ENCODE results near the gene RALGPS1.

Gene RALGPS1

DNA sequence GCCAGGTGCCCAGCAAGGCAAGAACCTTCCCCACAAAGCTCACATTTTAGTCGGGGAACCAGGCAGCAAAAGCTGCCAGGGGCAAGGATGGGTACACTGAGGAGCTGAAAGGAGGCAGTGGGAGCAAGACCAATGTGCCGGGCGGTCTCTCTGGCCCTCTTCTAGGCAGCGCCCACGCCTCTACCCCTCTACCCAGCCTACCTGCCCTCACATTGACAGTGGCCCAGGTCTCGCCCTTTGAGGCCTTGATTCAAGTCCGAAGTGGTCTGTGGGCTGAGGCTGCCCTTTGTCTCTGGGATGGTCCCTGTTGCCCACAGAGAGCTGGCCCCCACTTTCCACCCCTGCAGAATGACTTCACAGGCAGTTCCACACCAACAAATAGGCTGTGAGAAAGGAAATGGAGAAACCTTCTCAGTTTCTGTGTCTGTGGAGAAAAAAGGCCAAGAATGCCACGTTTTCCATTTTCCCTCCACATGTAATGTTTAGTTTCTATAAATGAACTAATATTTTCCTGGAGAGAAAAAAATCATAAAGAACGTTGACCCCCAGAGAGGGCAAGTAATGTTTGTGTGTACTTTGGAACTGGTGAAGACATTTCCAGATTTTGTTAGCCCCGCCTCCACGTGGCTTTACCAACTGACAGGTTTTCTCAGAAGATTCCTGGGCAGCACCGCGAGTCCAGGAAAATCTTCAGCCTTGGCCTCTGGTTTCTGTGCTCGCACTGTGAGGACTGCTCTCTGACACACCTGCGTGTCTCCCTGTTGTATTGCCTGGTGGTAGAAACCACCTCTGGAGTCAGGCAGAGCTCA, 265.3 kb downstream of the RALGPS1 start:
- DNase-seq = peak; percentile 75

GRCh38 chr9:127180457-127181314, 266.1 kb downstream of the RALGPS1 start:
- peak; percentile 21 for DNase-seq

GRCh38 chr9:127181315-127181580, 266.7 kb downstream of the RALGPS1 start:
- DNase-seq = peak; percentile 11

GRCh38 chr9:127181595-127182190, 267.1 kb downstream of the RALGPS1 start:
- peak; percentile 10 for DNase-seq

GRCh38 chr9:127182901-127183746, 268.5 kb downstream of the RALGPS1 start:
- peak; percentile 16 for DNase-seq

GRCh38 chr9:127183814-127184582, 269.4 kb downstream of the RALGPS1 start:
- DNase-seq = peak; percentile 77

DNA sequence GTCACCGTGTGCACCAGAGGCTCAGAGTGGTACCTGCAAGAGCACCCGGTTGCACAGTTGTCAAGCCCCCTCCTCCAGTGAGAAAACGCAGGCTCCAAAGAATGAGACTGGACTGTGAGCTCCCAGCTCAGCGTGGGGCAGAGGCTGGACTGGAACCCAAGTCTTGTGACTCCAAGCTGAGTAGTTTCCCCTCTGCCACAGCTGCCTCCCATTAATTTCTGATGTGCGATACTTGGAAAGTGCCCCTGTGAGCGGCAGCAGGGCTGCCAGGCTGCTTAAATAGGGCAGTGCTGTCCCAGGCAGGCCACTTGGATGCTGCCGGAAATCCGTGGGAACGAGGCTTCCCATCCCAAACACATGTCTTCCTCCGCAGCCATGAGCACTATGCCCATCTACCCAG, 270.1 kb downstream of the RALGPS1 start:
- peak; percentile 59 for DNase-seq

GRCh38 chr9:127185181-127185580, 270.6 kb downstream of the RALGPS1 start:
- no peak for DNase-seq

DNA sequence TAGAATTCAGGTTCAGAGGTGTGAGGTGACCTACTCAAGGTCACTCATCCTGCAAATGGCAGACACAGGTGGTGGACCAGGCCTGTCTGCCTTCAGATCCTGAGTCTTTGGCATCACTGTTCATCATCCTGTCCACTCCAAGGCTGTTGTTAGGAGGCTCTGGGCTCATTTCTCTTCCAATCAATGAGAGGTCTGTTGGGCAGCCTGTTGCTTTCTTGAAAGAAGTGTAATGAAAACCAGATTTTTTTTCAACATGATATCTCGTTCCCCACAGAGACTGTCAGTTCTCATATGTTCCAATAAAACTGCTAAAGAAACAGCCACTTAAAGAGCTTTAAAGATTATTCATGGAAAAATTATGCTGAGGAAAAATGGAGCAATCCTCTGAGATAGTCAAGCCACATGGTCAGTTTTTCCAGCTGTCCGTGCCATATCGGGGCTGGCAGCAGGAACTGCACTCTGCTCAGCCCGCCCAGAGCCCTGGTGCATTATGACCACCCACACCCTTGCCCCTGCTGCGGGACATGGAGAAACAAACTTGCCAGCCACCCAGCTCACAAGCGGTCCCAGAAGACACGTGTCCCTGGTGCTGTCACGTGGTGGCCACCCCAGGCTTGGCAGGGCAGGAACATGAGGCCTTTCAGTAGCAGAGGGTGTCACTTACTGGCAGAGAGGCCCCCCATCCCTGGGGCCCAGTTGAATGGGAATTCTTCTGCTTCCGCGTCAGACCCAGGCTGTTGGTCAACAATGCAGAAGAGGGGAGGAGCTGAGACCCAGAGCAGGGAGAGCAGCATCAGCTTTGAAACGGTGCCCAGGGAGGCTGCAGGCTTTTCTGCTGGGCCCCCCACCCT, 271.6 kb downstream of the RALGPS1 start:
- DNase-seq = peak; percentile 93

DNA sequence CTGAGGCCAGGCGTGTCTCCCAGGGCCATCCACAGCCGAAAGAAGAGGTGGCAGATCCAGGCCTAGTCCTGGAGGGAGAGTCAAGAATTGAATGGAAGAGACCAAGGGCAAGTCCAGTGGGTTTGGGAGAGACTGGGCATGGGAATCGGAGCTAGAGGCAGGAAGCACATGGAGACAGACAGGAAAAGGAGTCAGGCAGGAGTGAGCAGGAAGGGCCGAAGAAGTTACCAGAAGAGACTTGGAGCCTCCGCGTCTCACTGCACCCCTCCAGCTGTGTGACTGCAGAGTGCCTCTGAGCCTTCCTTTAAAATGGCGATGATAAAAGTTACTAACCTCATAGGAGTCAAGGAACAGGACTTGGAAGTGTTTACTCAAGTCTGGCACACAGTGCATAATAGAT, 272.2 kb downstream of the RALGPS1 start:
- DNase-seq = no peak

DNA sequence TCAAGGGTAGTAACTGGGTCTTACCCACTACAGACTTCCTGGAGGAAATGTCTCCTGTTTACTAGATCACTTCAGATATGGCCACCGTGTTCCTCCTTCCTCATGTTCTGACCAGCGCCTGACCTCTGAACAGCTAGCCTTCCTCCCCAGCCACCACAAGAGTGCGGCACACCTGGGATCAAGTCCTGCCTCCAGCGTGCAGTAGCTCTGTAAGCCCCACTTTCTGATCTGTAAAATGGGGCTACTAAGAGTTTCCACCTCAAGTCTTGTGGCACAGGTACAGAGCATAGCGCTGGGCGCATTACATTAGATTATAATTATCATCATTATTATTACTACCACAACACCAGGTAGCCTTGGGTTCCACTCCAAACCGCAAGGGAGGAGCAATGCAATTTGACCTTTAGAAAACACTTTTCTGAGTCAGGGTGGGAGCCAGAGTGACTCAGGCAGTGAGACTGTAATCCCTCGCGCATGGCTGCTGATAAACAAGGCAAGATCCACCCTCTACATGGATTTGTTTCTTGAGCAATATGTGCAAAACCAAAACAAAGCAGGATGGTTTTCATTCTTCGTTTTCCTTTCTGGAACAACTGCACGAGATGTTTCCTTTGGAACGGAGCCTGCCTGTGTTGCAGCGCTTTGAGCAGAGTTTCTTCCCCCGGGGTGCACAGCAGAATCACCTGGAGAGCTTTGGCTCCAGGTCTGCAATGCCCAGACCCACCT, 272.8 kb downstream of the RALGPS1 start:
- peak; percentile 76 for DNase-seq

DNA sequence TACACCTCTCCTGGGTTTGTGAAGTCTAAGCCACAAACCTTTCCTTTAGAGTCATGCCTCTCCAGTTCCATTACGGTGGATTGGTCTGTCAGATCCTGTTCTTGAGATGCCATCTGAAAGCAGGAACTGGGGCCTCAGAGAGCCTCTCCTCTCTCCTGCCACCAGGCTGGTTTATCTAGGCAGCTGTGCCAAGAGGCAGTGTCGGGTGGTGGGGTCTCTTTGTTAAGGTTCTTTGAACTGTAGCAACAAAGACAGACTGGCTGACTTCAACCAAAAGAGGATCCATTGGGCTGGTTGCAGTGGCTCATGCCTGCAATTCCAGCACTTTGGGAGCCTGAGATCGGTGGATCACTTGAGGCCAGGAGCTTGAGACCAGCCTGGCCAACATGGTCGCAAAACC, 273.8 kb downstream of the RALGPS1 start:
- DNase-seq = no peak

DNA sequence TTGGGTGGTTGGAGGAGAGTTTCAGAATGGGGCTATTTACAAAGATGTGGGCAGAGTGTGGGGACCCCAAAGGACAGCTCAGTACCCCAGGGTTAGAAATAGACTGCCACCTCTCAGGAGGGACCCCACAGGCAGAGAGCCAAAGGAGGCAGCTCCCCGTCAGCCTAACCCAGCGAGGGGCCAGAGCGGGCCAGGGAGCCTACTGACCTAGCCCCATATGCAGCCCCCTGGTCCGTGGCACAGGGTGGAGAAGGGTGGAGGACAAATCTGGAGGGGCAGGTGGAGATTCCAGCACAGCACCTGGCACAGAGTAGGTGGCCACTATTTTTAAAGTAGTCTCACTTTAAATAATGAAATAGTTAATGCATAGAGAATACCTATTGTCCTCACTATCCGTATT, 275.0 kb downstream of the RALGPS1 start:
- DNase-seq = no peak

DNA sequence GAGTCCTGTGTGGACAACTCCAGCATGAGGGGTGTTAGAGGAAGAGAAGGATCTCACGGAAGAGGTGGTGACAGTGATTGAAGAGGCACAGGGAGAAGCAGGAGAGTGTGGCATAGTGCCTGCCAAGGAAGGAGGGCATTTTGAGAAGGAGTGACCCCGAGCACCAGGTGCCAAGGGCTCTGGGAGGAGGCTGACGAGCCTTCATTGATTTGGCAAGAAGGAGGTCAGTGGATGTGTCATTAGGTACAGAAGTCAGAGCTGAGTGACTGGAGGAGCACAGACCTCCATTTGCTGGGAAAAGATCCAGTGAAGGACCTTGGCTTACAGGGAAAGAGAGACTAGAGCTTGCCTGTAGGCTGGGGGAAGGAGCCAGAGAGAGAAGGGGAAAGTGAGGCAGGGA, 278.2 kb downstream of the RALGPS1 start:
- DNase-seq = no peak

DNA sequence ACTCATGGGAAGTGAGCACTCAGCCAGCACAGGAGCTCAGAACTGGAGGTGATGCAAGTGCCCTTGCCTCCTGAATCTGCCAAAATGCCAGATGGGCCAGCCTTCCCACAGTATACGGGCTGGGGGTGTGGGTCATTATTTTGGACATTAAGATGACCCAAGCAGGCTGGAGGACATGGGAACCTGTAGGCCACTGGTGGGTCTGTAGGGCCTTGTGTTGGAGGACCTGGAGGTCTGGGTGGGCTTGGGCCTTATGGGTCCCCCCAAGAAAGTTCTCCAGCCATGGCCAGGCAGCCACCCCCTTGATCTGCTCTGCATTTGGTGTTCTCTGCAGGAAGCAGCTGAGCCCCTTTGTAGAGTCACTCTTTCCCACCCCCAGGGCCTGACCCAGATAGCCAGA, 278.9 kb downstream of the RALGPS1 start:
- no peak for DNase-seq

GRCh38 chr9:127194881-127195713, 280.5 kb downstream of the RALGPS1 start:
- DNase-seq = no peak

- DNase-seq = no peak
Measured at GRCh38 chr9:127195976-127196825, 281.6 kb downstream of the RALGPS1 start.

GRCh38 chr9:127196826-127197145, 282.2 kb downstream of the RALGPS1 start:
- DNase-seq = no peak

Data from femur (tissue), 1 donor.